HEK293 (cell line): ENCODE measurements around the gene PXMP2.

Source experiments
- CTCF ChIA-PET: fragments of 350-600 bp; formaldehyde crosslinking; extraction: SDS; loops from one replicate; lab custom pipeline; 2021; ENCODE audit warnings: antibody characterized with exemption; lab: Yijun Ruan, JAX
- POLR2A ChIA-PET: fragments of 300-600 bp; formaldehyde crosslinking; extraction: SDS; loops from one replicate; lab custom pipeline; 2020; ENCODE audit warnings: antibody characterized with exemption, inconsistent platforms; lab: Yijun Ruan, JAX
- H3K27ac ChIP-seq: fragments of 200-500 bp; sonication (Bioruptor generic); 2 replicates; pipeline ENCODE4 v1.5.1; 2014; ENCODE audit warnings: low read depth, low read length, control low read depth, inconsistent platforms; ENCODE audit errors: extremely low read depth
- H3K36me3 ChIP-seq, 2 experiments: fragments of 200-500 bp in 1 of 2; sonication (Bioruptor generic) in 1 of 2; 1 replicate in 1 of 2; 2 replicates in 1 of 2; pipeline ENCODE4 v1.5.1; 2014 to 2017; ENCODE audit warnings: inconsistent platforms in 2 of 2, low read length in 2 of 2; ENCODE audit not compliant: control insufficient read depth in 2 of 2, insufficient read depth in 1 of 2
- H3K4me1 ChIP-seq: fragments of 200-500 bp; sonication (Bioruptor generic); 2 replicates; pipeline ENCODE4 v1.5.1; 2014; ENCODE audit warnings: mild to moderate bottlenecking, low read length, inconsistent platforms; ENCODE audit not compliant: control insufficient read depth, insufficient read depth
- H3K4me3 ChIP-seq: 2 replicates; pipeline ENCODE4 v1.5.1; 2011; ENCODE audit warnings: low read depth, mild to moderate bottlenecking, control low read depth, low read length, moderate library complexity
- H3K9me3 ChIP-seq: fragments of 200-500 bp; sonication (Bioruptor generic); 2 replicates; pipeline ENCODE4 v1.5.1; 2014; ENCODE audit warnings: low read depth, low read length, inconsistent platforms; ENCODE audit not compliant: control insufficient read depth, insufficient read depth
- BCL11A ChIP-seq: fragments of 450-650 bp; formaldehyde crosslinking; IDR thresholded peaks from 2 replicates; pipeline ENCODE4 v1.5.1; 2016; ENCODE audit warnings: low read depth, missing biosample characterization, missing genetic modification characterization
- PATZ1 ChIP-seq: fragments of 450-650 bp; formaldehyde crosslinking; IDR thresholded peaks from 2 replicates; pipeline ENCODE4 v1.5.1; 2016; ENCODE audit warnings: missing biosample characterization, missing genetic modification characterization
- PRDM2 ChIP-seq: fragments of 450-650 bp; formaldehyde crosslinking; IDR thresholded peaks from 2 replicates; pipeline ENCODE4 v1.5.1; 2016; ENCODE audit warnings: missing biosample characterization, missing genetic modification characterization, borderline replicate concordance
- TRIM28 ChIP-seq: IDR thresholded peaks from 2 replicates; pipeline ENCODE4 v1.6.1; 2011; ENCODE audit warnings: low read length, control low read depth, borderline replicate concordance
- ZBTB17 ChIP-seq: fragments of 450-650 bp; formaldehyde crosslinking; IDR thresholded peaks from 2 replicates; pipeline ENCODE4 v1.5.1; 2016; ENCODE audit warnings: missing biosample characterization, missing genetic modification characterization
- ZBTB21 ChIP-seq: fragments of 450-650 bp; formaldehyde crosslinking; IDR thresholded peaks from 2 replicates; pipeline ENCODE4 v1.5.1; 2017; ENCODE audit warnings: missing biosample characterization, missing genetic modification characterization
- ZBTB26 ChIP-seq: fragments of 450-650 bp; formaldehyde crosslinking; optimal IDR thresholded peaks from 2 replicates; pipeline ENCODE3; 2016; ENCODE audit warnings: missing biosample characterization, mild to moderate bottlenecking, missing genetic modification characterization
- ZBTB49 ChIP-seq: fragments of 450-650 bp; formaldehyde crosslinking; IDR thresholded peaks from 2 replicates; pipeline ENCODE4 v1.5.1; 2016; ENCODE audit warnings: missing biosample characterization, missing genetic modification characterization, low read depth
- ZFP3 ChIP-seq: fragments of 450-650 bp; formaldehyde crosslinking; IDR thresholded peaks from 2 replicates; pipeline ENCODE4 v1.5.1; 2016; ENCODE audit warnings: low read depth, missing biosample characterization, missing genetic modification characterization
- ZNF2 ChIP-seq: fragments of 450-650 bp; formaldehyde crosslinking; IDR thresholded peaks from 2 replicates; pipeline ENCODE4 v1.5.1; 2016; ENCODE audit warnings: missing biosample characterization, missing genetic modification characterization
- ZNF292 ChIP-seq: fragments of 450-650 bp; formaldehyde crosslinking; IDR thresholded peaks from 2 replicates; pipeline ENCODE4 v1.5.1; 2016; ENCODE audit warnings: low read depth, missing biosample characterization, missing genetic modification characterization, borderline replicate concordance
- ZNF324 ChIP-seq: fragments of 450-650 bp; formaldehyde crosslinking; IDR thresholded peaks from 2 replicates; pipeline ENCODE4 v1.5.1; 2016; ENCODE audit warnings: missing biosample characterization, missing genetic modification characterization
- ZNF335 ChIP-seq: fragments of 450-650 bp; formaldehyde crosslinking; conservative IDR thresholded peaks from 2 replicates; pipeline ENCODE4 v1.5.1; 2016; ENCODE audit warnings: missing biosample characterization, missing genetic modification characterization
- ZNF501 ChIP-seq: fragments of 450-650 bp; formaldehyde crosslinking; IDR thresholded peaks from 2 replicates; pipeline ENCODE4 v1.5.1; 2016; ENCODE audit warnings: missing biosample characterization, missing genetic modification characterization
- ZNF514 ChIP-seq: fragments of 450-650 bp; formaldehyde crosslinking; IDR thresholded peaks from 2 replicates; pipeline ENCODE4 v1.5.1; 2016; ENCODE audit warnings: missing biosample characterization, missing genetic modification characterization
- ZNF558 ChIP-seq: fragments of 450-650 bp; formaldehyde crosslinking; IDR thresholded peaks from 2 replicates; pipeline ENCODE4 v1.5.1; 2016; ENCODE audit warnings: missing biosample characterization, missing genetic modification characterization
- ZNF837 ChIP-seq: fragments of 450-650 bp; formaldehyde crosslinking; IDR thresholded peaks from 2 replicates; pipeline ENCODE4 v1.5.1; 2016; ENCODE audit warnings: missing biosample characterization, missing genetic modification characterization
- TF ChIP-seq, protein P1 (sequence below): fragments of 450-650 bp; formaldehyde crosslinking; IDR thresholded peaks from 2 replicates; pipeline ENCODE4 v1.5.1; 2016; ENCODE audit warnings: missing biosample characterization, missing genetic modification characterization
- TF ChIP-seq, protein P2 (sequence below): fragments of 450-650 bp; formaldehyde crosslinking; IDR thresholded peaks from 2 replicates; pipeline ENCODE4 v1.5.1; 2016; ENCODE audit warnings: missing biosample characterization, missing genetic modification characterization

Gene PXMP2

DNA sequence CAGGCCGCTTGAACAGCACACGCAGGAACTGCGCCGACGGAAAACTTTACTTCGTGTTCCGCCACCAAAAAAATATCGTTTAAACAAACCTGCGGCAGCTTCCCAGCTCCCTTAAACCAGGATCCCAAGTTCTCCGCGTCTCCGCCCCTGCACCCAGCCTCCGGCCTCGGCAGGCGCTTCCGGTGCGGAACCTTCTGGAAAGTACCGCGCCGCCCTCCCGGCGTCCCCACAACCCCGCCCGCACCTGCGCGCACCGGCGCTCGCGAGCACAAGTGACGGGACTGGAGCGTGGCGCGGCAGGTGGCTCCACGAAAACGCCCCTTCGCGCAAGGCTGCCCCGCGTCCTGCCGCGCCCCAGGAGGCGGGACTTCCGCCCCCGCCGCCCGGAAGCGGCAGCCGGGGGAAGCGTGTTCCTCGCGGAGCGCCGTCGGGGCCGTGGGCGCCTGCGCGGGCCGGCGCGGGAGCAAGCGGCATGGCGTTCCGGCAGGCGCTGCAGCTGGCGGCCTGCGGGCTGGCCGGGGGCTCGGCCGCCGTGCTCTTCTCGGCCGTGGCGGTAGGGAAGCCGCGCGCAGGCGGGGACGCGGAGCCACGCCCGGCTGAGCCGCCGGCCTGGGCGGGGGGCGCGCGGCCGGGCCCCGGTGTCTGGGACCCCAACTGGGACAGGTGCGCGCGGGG, 23.2 kb downstream of the PXMP2 start, which contains the start of gene PGAM5 (continued):
- TF ChIP-seq ZBTB17 (tag by site-specific recombination), result no peak
- TF ChIP-seq ZNF837 (tag by site-specific recombination), result no peak
- no peak for TF ChIP-seq ZNF558 (tag by site-specific recombination)
- no peak for TF ChIP-seq ZBTB49 (tag by site-specific recombination)
- TF ChIP-seq PRDM2, result no peak
- 0 out of 2 replicates have a peak, but pooled peaks have one; percentile 31 for TF ChIP-seq ZNF324 (tag by site-specific recombination)
- no peak for TF ChIP-seq ZNF514 (tag by site-specific recombination)
- TF ChIP-seq, protein P1, sequence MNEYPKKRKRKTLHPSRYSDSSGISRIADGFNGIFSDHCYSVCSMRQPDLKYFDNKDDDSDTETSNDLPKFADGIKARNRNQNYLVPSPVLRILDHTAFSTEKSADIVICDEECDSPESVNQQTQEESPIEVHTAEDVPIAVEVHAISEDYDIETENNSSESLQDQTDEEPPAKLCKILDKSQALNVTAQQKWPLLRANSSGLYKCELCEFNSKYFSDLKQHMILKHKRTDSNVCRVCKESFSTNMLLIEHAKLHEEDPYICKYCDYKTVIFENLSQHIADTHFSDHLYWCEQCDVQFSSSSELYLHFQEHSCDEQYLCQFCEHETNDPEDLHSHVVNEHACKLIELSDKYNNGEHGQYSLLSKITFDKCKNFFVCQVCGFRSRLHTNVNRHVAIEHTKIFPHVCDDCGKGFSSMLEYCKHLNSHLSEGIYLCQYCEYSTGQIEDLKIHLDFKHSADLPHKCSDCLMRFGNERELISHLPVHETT (tag by site-specific recombination), result no peak

- ChIA-PET POLR2A (interaction anchor here (0.6 kb wide), 1 partner anchor 21 kb away, joined by 3 read pairs; no protein-coding TSS in a partner anchor), CTCF (no interaction called here)
- Histone ChIP-seq H3K36me3 (peaks cover 6 to 38% of the 10 kb centered on the region in 2 experiments; a peak in 2 of 3 replicates), H3K4me1 (no peaks in the 10 kb centered on the region), H3K4me3 (peak overlapping the region; percentile 83), H3K9me3 (no peaks in the 10 kb centered on the region), H3K27ac (peak overlapping the region; percentile 87)
- TF ChIP-seq ZNF292 (tag by site-specific recombination) (no peak), ZFP3 (tag by site-specific recombination) (no peak), BCL11A (tag by site-specific recombination) (no peak), ZNF2 (peak; percentile 17; the same call in 1 of the 2 replicates), PATZ1 (tag by site-specific recombination) (peak; percentile 25; the same call in 1 of the 2 replicates), ZBTB26 (tag by site-specific recombination) (peak; percentile 89), ZNF335 (tag by site-specific recombination) (peak; percentile 42; the same call in 1 of the 2 replicates), ZBTB21 (tag by site-specific recombination) (no peak), TRIM28 (no peak), ZBTB17 (tag by site-specific recombination) (peak; percentile 56), ZNF501 (tag by site-specific recombination) (0 out of 2 replicates have a peak, but pooled peaks have one; percentile 54)
- TF ChIP-seq, protein P2, sequence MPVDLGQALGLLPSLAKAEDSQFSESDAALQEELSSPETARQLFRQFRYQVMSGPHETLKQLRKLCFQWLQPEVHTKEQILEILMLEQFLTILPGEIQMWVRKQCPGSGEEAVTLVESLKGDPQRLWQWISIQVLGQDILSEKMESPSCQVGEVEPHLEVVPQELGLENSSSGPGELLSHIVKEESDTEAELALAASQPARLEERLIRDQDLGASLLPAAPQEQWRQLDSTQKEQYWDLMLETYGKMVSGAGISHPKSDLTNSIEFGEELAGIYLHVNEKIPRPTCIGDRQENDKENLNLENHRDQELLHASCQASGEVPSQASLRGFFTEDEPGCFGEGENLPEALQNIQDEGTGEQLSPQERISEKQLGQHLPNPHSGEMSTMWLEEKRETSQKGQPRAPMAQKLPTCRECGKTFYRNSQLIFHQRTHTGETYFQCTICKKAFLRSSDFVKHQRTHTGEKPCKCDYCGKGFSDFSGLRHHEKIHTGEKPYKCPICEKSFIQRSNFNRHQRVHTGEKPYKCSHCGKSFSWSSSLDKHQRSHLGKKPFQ (tag by site-specific recombination), result peak; percentile 67
Measured at GRCh38 chr12:132711080-132711843, 23.9 kb downstream of the PXMP2 start.
